HG03280 (cell line): ENCODE measurements around the gene MBNL2.

Source experiments
- ATAC-seq: cut with Tn5 transposase; IDR thresholded peaks from one replicate; pipeline ENCODE4 v1.9.1; 2021; ENCODE audit warnings: mild to moderate bottlenecking, moderate library complexity; ENCODE audit not compliant: unreplicated experiment

The MBNL2 gene

DNA sequence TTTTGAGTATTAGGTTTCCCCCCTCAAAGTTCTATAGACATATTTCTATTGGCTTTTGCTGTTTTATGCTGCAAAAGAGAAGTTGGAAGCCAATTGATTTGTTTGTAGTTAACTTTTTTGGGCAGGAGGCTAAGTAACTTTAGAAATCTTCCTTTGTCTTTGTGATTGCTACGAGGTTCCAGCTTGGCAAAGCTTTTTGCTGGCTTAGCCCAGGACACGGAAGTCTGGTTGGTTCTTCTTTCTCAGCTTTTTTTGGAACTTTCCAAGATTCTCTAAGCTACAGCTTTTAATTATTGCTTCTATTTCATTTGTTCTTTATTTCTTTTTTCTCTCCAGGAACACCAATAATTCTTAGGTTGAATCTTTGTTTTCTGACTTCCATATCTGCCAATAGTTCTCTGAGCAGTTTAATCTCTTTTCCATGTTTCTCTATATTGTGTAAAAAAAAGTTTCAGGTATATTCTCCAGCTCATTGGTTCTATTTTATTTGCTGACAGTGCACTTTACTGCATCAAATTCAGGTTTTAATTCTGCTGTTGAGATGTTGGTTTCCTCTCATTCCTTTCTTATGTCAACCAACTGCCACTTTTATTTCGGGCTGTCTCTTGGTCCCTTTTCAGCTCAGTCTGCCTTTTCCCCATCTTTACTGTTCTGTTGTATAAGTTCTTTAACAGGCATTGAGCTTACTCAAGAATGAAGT, 27.8 kb downstream of the MBNL2 start:
- no peak for ATAC-seq

DNA sequence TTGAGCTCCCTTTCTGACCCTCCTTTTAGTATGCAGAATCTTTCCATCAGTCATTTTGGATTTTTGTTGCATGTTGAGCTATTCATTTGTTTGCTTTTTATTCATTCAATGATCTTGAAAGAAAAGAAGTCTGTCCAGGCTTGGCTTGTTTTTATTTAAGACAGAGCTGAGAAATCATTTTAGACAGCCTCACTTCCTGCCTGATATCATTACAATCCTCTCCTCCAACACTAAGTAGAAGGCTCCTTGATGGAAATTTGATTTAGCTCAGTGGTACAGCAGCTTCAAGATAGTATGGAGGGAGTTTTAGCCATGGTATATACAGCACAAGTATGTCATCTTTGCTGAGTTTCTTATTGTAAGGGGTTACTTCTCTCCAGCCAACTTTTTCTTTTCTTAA, 28.4 kb downstream of the MBNL2 start:
- no peak for ATAC-seq

DNA sequence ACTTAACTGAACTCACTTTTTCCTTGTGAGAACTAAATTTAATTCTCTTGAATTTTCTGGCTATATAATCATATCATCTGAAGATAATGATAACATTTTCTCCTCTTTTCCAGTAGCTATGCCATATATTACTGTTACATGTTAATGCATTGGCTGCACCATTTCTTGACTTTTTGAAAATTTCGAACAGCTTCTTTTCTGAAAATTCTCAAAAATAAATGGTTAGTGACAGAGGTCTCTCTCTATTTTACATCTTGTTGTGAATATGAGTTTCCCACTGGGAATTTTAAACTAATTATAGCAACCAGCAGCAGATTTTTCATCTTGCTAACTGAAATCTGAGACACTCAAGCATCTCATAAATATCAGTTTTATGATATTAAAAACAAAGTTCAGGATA, 30.6 kb downstream of the MBNL2 start:
- ATAC-seq, result no peak

DNA sequence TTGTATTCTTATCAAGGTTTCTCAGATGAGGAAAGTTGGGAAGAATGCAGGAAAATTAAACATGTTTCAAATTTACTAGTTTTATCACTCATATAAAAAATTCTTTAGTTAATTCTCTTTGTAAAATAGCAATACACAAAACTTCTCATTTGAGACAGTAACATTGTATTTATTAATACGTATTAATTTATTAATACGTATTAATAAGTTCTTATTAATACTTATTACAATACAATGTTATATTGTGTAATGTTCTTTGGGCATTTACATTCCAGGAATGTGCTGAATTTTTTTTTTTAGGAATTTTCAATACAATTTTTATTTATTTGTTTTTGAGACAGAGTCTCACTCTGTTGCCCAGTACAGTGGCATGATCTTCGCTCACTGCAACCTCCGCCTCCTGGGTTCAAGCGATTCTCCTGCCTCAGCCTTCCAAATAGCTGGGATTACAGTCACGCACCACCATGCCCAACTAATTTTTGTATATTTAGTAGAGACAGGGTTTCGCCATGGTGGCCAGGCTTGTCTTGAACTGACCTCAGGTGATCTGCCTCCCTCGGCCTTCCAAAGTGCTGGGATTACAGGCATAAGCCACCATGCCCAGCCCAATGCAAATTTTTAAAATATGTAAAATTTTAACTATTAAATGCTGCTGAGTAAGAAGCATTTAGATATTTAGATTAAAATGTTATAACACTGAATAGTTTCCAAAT, 31.6 kb downstream of the MBNL2 start:
- no peak for ATAC-seq

DNA sequence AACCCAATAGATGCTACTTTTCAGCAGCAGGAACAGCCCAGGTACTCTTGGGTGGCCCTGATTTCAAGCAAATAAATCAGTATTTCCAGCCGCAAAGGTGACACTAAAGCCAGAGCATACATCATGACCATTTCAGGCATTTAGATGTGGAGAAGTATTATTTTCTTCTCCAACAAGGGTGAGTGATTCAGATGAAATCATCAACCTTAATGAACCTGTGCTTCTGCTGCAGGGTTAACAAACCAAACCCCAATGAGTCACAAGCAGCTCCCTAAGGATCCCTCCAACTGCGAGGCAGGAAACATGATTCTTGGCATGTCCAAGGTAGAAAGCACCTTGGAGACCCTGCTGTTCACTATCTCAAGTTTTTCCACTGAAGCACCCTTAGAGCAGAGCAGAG, 32.7 kb downstream of the MBNL2 start:
- no peak for ATAC-seq

DNA sequence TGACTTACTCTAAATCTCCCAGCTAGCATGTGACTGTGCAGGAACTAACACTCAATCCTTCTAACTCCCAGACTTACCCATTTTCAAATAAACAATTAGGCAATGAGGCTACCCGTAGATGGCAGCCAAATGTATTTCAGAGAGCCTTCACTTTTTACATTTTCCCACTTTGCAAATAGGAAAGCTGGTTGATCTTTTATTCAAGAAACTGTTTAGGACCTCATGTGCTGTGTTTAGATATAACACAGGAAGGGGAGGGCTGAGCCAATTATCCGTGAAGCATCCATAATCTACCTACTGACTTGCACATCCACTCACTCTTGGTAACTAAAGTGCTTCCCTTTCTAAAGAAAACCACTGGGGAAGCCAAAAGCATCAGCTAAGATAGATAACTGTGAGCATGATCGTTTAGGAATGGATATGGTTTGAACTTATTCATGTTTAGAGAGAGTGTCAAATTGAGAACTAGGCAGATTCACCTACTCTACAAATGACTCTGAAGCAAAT, 33.4 kb downstream of the MBNL2 start:
- ATAC-seq, result no peak

DNA sequence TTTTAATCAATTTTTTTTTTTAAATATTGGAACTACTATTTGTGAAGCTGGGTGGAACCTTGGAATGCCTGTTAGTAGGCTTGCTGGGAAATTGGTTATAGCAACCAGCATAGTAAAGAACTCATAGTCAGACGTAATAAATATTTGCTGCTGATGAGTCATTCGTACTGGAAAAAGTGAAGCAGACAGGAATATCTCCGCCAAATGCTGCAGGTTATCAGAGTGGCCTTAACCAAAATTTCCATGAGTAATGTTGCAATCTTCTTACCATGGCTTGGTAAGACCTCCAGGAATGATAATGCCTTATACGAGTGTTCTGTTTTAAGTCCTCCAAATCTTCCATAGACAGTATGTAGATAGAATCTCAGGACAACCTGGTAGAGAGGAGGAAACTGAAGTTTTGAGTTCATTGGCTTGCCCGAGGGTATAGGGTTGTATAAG, 34.2 kb downstream of the MBNL2 start:
- no peak for ATAC-seq

DNA sequence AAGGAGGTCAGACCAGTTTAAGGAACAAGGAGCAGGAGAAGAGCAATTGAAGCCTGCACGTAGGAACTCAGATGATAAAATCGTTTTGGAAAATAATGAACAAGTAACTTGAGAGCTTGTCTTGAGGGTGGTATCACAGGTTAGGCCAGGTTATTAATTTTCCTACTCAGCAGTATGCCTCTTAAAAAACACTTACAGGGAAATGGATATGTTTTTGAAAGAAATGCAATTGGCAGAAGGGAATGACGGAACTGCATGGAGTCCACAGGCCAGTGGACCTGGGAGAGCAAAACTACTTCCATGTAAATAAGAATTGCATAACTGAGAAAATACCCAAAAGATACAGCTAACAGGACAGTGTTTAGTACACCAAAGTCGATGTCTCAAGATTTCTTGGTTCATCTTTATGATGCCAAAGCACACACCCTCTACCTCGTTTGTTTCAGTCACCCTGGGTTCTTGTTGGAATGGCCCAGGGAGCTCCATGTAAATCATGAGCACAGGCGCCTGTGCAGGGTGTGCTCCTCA, 35.2 kb downstream of the MBNL2 start:
- ATAC-seq, result no peak

DNA sequence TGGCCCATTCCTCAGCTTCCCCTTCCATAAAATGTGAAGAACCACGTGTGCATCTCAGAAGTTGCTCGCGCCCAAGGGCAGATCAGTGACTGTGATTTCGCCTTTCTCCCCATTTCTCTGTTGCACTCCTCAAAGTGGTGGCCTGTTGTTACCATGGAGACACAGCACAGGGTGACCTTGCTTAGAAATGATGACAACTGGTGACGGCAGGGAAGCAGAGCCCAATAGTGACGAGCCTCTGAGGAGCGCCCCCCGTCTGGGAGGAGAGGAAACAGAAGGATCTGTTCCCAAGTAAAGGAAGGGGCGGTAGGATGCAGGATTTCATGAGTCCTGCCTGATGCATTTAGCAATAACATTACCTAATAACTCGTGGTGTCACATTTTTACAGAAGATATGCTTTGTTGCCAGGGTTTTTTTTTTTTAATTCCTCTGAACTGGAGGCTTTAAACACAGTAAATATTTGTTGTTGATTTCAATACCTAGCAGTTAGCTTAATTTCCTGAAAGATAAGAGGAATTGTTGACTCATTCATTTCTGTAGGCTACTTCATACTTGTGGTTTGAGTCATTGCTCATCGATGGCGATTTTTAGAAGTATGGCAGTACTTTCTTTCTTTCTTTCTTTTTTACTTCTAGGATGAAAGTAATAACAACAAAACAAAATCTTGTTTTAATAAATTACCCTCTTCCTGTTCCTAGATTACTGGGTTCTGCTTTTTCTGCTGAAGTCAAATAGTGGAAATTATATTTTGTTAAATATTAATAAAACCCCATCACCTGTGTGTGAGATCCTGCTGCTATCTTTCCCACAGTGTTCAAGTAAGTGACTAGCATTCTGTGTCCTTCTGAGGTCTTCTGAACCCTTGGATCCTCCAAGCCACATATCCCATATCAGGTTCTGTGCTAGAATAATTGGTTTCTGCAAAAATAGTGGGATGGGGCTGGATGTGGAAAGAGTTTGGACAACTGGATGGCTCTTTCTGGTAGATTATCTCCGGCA, 36.0 kb downstream of the MBNL2 start:
- ATAC-seq, result peak; percentile 69

DNA sequence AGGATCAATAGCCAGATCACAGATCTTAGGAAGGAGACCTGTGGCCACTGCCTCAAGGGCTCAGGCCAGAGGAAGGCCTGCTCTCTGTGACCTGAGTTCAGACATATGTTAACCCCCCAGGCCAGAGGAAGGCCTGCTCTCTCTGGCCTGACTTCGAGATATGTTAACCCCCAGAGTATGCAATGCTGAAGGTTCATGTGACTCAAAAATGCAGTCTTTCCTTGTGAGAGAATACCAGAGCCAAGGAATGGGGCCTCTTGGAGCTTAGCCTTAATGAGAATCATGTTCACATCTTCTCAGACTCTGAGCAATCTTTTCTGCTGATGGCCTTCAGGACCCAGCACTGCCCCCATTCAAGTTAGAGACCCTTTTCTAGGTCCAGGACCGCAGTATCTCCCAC, 36.7 kb downstream of the MBNL2 start:
- ATAC-seq, result no peak

DNA sequence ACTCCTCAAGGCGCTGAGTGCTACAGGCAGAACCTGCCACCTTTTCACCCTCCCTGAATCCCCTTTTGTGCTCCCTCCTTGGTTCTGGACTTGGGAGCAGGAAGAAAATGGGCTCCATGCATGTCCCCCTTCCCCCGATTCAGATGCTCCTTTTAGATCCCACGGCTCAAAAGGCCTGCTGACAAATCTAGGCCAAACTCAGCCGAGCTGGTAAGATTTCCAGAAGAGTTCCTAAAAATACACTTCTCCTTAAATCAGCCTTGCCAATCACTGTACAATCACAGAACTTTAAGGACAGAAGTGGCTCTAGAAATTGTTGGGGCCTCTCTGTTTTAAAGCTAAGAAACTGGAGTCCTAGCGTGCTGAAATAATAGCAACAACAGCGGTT, 37.3 kb downstream of the MBNL2 start:
- no peak for ATAC-seq

DNA sequence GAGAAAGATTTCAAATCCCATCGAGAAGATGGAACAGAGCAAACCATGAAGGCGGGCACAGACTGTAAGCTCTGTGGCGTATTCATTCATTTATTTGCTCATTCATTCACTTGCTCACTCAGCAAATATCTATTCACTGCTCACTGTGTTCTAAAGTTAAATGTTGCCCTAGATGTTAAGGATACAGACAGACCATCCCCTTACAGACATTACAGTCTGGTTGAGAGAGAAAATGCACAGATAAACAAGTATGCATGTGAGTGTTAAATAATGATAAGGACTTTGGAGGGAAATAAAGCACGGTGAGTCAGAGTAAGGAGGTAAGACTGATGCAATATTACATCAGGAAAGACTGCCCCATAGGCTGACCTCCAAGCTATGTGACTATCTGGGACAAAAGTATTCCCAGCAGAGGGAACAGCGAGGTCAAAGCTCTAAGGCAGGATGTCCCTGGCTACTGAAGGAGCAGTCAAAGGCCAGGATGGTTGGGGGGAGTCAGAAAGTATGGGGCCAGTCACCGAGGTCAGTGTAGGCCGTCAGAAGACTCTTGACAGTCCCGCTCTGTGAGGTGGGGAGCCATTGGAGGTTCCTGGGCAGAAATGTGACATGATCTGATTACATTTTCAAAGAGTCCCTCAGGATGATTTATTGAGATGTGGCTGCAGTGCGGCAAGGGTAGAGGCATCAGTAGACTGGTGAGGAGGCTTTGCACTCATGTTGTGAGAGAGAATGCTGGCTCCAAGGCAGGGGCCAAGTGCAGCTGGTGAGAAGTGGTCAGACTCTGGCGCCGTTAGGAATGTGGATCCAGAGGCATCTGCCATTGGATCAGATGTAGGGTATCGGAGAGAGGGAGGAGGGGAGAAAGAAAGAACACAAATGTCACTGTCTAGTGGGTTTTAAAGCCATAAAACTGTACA, 37.9 kb downstream of the MBNL2 start:
- ATAC-seq, result no peak

DNA sequence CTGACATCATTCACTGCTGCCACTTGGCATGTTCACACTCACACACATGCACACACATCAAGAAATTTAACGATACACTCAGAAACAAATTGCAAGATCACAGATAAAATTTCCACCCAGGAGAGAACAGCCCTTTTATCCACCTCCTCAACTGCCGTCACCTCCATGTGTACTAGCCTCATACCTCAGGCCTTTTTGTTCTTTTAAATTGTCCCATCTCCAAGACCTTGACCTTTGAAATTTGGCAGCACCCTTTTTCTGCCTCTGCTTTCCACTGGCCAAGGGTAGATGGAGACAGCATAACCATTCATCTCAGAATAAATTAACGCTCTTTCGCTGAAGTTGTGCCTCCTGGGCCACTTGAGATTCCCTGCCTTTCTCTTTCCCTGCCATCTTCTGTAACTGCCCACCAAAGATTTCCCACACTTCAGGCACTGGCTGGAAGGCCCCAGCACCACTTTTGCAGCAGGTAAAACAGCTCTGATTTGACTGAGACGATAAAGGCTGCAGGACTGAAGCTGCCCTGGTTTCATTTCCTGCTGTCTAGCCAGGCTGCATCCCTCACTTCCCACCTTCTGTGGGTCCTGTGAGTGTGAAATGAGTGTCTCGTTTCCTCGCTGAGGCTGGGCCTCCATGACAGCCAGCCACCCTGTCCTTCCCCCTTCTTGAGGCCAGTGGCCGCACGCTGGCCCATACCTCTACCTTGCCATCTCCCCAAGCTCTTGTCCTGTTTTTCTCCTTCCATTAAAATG, 39.3 kb downstream of the MBNL2 start:
- peak; percentile 42 for ATAC-seq

DNA sequence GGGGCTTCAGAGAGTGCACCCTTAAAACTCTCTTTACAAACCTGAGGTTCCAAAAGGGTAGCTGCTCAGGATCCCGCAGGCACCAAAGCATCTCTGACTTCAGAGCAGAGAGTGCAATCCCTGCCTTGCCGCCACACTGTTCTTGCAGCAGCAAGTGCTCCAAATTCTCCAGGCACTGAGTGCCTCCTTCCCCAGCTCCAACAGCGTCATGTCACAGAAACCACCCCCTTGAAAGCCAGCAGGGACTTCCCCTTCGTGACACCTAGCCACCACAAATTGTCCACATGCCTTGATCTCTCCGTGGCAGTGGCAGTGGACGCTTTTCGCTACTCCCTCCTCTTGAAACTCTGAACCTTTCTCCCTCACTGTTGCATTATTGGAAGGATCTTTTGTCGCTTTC, 39.9 kb downstream of the MBNL2 start:
- ATAC-seq, result no peak

DNA sequence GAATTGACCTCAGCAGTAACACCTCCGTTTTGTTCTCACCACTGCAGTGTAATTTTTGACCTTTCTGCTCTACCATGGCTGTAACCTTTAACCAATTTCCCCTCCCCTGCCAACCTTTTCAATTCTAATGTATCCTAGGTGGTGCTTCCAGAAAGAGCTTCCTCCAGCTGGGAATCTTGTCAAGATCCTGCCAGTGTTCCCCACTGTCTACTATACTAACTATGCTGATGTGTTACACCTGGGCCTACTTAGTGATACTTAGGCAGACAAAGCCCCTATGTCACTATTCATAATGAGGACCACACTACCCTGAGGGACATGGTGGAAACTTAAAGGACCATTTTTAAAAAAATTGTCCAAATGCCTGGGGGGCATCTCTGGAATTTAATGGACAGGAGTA, 41.0 kb downstream of the MBNL2 start:
- no peak for ATAC-seq

DNA sequence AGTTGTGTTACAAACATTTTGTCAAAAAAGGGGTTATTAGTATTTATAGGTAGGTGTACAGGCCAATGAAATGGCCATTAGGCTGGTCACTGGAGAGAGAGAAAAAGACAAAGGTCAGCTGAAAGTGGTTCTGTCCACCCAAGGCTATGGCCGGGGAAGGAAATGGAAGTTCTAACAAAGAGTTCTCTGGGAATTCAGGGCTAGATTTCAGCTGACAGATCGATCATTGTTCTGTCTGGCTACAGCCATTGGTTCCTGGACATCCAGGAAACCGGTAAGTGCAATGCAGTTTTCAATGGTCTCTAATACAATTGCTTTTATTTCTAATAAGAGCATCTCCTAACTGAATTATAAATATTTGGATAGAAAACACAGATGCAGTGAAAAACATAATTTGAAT, 42.5 kb downstream of the MBNL2 start:
- no peak for ATAC-seq

DNA sequence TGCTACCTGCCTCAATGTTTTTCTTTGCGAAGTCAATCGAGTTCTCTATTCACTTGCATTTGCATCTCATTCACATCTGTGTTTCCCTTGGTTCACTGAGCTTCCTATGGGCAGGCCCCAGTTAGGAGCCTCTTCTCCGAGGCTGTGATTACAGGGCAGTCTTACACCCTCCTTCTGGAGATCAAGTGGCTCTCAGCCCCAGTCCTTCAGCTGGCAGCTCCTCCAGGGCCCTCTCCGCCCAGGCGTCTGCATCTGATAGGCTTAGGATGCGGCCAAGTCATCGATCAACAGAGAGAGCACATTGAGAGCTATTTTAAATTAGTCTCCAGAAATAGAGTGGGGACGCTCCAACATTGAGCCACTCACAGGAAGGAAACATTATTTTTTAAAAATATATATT, 44.2 kb downstream of the MBNL2 start:
- no peak for ATAC-seq

DNA sequence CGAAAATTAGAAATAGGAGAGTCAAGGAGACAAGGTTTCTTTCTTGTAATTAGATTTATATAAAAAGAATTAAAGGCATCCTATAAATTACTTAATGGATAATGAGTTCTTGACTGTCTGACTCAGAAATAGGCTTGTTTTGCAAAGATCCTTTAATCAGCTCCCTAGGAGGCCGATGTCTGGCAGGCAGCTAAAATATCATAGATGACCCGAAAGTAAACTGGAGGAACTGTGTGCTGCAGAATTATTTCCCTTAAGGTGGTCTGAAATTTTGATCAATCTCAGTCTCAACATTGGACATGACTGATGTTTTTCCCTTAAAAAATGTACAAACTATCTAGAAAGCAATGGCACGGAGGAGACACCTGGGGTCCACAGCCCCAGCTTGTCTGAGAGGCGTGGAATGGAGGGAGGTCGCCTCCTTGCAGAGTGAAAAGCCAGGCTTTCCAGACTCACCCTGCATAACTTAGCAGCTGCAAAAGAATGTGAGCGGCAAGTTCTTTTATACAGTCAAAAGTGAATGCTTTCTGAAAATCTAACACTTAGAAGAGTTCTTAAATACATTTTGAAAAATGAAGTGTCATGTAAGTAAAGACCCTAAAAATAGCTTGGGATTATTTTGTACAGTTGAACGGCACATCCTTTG, 44.8 kb downstream of the MBNL2 start:
- ATAC-seq, result no peak
